ENCODE results near the gene MTCL1. TPM values are rescaled to one million over a fixed set of nuclear protein-coding genes. Genes with fewer than 3 reads are reported as not detected.

Gene MTCL1
- total RNA-seq, 6 experiments from 2014 or later: 1.4 to 7.4 (median 3.6) TPM

DNA sequence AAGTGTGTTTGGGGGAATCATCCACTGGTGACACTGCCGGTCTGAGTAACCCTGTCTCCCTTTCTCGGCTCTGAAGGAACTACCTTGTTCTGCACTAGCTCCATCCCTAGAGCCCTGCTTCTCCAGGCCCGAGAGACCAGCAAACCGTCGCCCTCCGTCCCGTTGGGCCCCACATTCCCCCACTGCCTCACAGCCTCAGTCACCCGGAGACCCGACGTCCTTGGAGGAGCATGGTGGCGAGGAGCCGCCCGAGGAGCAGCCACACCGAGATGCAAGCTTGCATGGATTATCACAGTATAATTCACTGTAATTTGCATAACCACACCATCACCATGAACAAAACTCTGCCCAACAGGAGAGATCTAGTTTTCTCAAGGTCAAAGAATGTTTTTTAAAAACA, 126.2 kb downstream of the MTCL1 start:
- TF ChIP-seq POLR2A (IDR thresholded peaks at IDR 0.05): no peak
- TF ChIP-seq, protein P1, sequence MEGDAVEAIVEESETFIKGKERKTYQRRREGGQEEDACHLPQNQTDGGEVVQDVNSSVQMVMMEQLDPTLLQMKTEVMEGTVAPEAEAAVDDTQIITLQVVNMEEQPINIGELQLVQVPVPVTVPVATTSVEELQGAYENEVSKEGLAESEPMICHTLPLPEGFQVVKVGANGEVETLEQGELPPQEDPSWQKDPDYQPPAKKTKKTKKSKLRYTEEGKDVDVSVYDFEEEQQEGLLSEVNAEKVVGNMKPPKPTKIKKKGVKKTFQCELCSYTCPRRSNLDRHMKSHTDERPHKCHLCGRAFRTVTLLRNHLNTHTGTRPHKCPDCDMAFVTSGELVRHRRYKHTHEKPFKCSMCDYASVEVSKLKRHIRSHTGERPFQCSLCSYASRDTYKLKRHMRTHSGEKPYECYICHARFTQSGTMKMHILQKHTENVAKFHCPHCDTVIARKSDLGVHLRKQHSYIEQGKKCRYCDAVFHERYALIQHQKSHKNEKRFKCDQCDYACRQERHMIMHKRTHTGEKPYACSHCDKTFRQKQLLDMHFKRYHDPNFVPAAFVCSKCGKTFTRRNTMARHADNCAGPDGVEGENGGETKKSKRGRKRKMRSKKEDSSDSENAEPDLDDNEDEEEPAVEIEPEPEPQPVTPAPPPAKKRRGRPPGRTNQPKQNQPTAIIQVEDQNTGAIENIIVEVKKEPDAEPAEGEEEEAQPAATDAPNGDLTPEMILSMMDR (IDR thresholded peaks at IDR 0.05): no peak
- H3K27ac ChIP-seq: no peak overlapping the region
- no peak for ATAC-seq
- H3K4me1 ChIP-seq: peaks cover 0 to 8% (median 0%) of the 10 kb centered on the region in 4 donors
- H3K36me3 ChIP-seq: no peaks in the 10 kb centered on the region
- H3K9me3 ChIP-seq: no peaks in the 10 kb centered on the region
- no peaks in the 10 kb centered on the region for H3K27me3 ChIP-seq
- H3K4me3 ChIP-seq: no peak overlapping the region
- 98% methylated on average over 14 of the region's 14 CpGs for WGBS (ENCODE audit: insufficient coverage, low coverage, low lambda C conversion rate, missing lambda C conversion rate)
- DNase-seq: no peak
- intact Hi-C loops (cut with DNase I): no loop called here

DNA sequence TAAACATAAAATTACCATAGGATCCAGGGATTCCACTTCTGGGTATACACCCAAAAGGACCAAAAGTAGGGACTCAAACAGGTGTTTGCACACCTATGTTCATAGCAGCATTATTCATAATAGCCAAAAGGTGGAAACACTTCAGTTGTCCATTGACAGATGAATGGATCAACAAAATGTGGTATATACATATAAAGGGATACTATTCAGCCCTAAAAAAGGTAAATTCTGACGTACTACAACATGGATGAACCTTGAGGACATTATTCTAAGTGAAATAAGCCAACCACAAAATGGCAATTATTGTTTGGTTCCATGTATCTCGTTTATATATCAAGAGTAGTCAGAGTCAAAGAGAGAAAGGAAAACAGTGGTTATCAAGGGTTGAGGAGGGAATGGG, 128.1 kb downstream of the MTCL1 start:
- Histone ChIP-seq H3K4me3 (no peak overlapping the region), H3K36me3 (no peaks in the 10 kb centered on the region), H3K9me3 (no peaks in the 10 kb centered on the region), H3K27ac (no peak overlapping the region), H3K27me3 (no peaks in the 10 kb centered on the region), H3K4me1 (peaks cover 0 to 8% (median 0%) of the 10 kb centered on the region in 4 donors)
- 76% methylated on average over 2 of the region's 2 CpGs for WGBS (ENCODE audit: insufficient coverage, low coverage, low lambda C conversion rate, missing lambda C conversion rate)
- ATAC-seq (no peak), DNase-seq (no peak)
- no peak for TF ChIP-seq POLR2A (IDR thresholded peaks at IDR 0.05)
- TF ChIP-seq, protein P1 (IDR thresholded peaks at IDR 0.05): no peak
- intact Hi-C loops (cut with DNase I): no loop called here

DNA sequence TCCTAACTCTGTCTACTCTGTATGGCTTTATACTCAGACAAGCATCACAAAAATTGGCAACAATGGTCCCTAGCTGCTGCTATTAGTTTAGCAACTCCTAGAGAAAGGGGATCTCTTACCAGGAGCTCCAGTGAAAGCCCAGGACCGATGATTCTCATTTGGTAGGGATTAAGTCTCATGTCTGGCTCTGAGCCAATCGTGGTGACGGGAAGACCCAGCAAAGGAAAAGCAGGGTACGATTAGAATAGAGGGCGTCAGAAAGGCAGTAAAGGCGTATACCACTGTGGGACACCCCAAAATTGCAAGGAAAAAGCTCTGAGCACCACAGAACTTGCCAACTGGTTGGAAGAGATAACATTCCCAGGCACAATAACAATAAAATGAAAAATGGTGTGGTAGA, 129.5 kb downstream of the MTCL1 start:
- no peak for TF ChIP-seq POLR2A (IDR thresholded peaks at IDR 0.05)
- TF ChIP-seq, protein P1 (IDR thresholded peaks at IDR 0.05): no peak
- intact Hi-C loops (cut with DNase I): no loop called here
- H3K36me3 ChIP-seq: no peaks in the 10 kb centered on the region
- WGBS (ENCODE audit: insufficient coverage, low coverage, low lambda C conversion rate, missing lambda C conversion rate): 63% methylated on average over 6 of the region's 6 CpGs
- DNase-seq: no peak
- no peaks in the 10 kb centered on the region for H3K9me3 ChIP-seq
- no peak overlapping the region for H3K27ac ChIP-seq
- ATAC-seq: no peak
- H3K4me3 ChIP-seq: no peak overlapping the region
- no peaks in the 10 kb centered on the region for H3K27me3 ChIP-seq
- H3K4me1 ChIP-seq: peaks cover 0 to 8% (median 0%) of the 10 kb centered on the region in 4 donors

DNA sequence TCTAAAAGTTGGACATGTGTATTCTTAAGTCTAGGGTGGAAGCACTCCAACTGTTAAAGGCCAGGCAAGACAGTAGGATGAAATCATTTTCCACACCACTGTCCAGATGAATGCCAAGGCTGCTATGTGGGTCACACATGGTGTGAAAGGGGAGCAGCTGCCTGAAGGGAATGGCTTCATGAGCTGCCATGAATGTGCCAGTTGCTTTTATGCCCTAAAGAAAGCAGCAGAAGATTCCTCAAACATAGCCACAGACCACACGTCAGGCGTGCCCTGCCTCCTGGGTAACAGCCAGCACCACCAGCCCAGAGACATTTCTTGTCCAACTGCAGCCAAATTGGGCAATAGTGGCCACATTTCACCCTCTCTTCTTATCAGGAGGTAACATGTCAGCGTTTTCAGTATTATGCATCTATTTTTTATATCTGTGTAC, 130.2 kb downstream of the MTCL1 start:
- intact Hi-C loops (cut with DNase I): no loop called here
- WGBS (ENCODE audit: insufficient coverage, low coverage, low lambda C conversion rate, missing lambda C conversion rate): 33% methylated on average over 1 of the region's 3 CpGs
- Histone ChIP-seq H3K4me1 (peaks cover 0 to 8% (median 0%) of the 10 kb centered on the region in 4 donors), H3K4me3 (no peak overlapping the region), H3K27ac (no peak overlapping the region), H3K9me3 (no peaks in the 10 kb centered on the region), H3K36me3 (no peaks in the 10 kb centered on the region), H3K27me3 (no peaks in the 10 kb centered on the region)
- DNase-seq: peak; percentile 35 to 70 (median 67)
- peak; percentile 70 to 94 (median 88) for ATAC-seq
- TF ChIP-seq, protein P1 (IDR thresholded peaks at IDR 0.05): no peak
- TF ChIP-seq POLR2A (IDR thresholded peaks at IDR 0.05): no peak

DNA sequence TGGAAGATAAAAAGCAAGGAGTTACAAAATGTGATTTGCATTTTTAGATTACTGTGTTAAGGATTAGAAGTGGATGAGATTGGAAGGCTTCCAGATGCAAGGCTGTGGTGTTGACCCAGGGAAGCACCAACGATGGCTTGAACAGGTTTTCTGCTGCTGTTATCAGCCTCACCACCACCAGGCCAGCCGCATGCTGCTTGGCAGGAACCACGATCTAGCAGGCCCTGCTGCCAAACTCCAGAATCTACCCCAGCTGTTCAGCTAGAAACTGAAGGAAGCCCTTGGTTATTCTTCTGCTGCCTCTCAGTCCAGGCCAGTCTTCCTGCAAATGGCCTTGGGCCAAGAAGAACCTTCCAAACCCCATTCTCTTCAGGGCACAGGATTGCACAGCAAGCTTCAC, 133.9 kb downstream of the MTCL1 start:
- TF ChIP-seq POLR2A (IDR thresholded peaks at IDR 0.05): no peak
- TF ChIP-seq, protein P1 (IDR thresholded peaks at IDR 0.05): no peak
- Histone ChIP-seq H3K9me3 (no peaks in the 10 kb centered on the region), H3K27ac (no peak overlapping the region), H3K4me3 (no peak overlapping the region), H3K36me3 (no peaks in the 10 kb centered on the region), H3K27me3 (no peaks in the 10 kb centered on the region), H3K4me1 (peaks cover 0 to 8% (median 0%) of the 10 kb centered on the region in 4 donors)
- intact Hi-C loops (cut with DNase I): no loop called here
- no CpG with 5 or more reads among the region's 3 CpGs for WGBS (ENCODE audit: insufficient coverage, low coverage, low lambda C conversion rate, missing lambda C conversion rate)
- no peak for DNase-seq
- no peak for ATAC-seq

All from right lobe of liver (tissue), 6 donors.